Left ventricle myocardium inferior (tissue), 1 donor: ENCODE data around the gene SRSF6. TPM values are rescaled to one million over a fixed set of nuclear protein-coding genes. Genes with fewer than 3 reads are reported as not detected.

ENCODE experiments used
- DNase-seq: peaks from one replicate; pipeline ENCODE4 v3.0.0-alpha.2; 2020
- H3K27ac ChIP-seq: fragments of 200-600 bp; replicated peaks from 2 replicates; pipeline ENCODE4 v1.8.0; 2021
- H3K27me3 ChIP-seq: fragments of 200-600 bp; 2 replicates; pipeline ENCODE4 v1.8.0; 2021; ENCODE audit warnings: low read depth
- H3K36me3 ChIP-seq: fragments of 200-600 bp; 2 replicates; pipeline ENCODE4 v1.8.0; 2021
- H3K4me1 ChIP-seq: fragments of 200-600 bp; 2 replicates; pipeline ENCODE4 v1.8.0; 2021
- H3K4me3 ChIP-seq: fragments of 200-600 bp; 2 replicates; pipeline ENCODE4 v1.8.0; 2021; ENCODE audit warnings: mild to moderate bottlenecking, moderate library complexity
- H3K9me3 ChIP-seq: fragments of 200-600 bp; replicated peaks from 2 replicates; pipeline ENCODE4 v1.8.0; 2021
- CTCF ChIP-seq: fragments of 200-600 bp; IDR thresholded peaks from 2 replicates; pipeline ENCODE4 v1.8.0; 2021; ENCODE audit warnings: antibody characterized with exemption, mild to moderate bottlenecking, borderline replicate concordance
- intact Hi-C: fragments of 100-400 bp; cut with micrococcal nuclease; formaldehyde crosslinking; loops from one replicate; pipeline ENCODE4 v1.11.0; 2022
- total RNA-seq: library from RNA; stranded (reverse); fragmentation: NEBNext Ultra II Directional; extraction: Animal tissue kit (Norgen Biotek cat#: 25700); gene quantifications from one replicate; pipeline ENCODE4 v1.2.1, GENCODE V29; 2021
- donor health status: DM: no; HTN: yes; CAD: no; lungs with severe emphysema.

Gene SRSF6
- total RNA-seq, 1 donor from 2014 or later = 58.7 TPM

GRCh38 chr20:43506238-43506637 lies 48.5 kb downstream of the SRSF6 start:
- Histone ChIP-seq H3K4me1 (peaks cover 14% of the 10 kb centered on the region), H3K4me3 (no peak overlapping the region)

GRCh38 chr20:43507150-43508080 lies 49.7 kb downstream of the SRSF6 start, which contains the start of gene L3MBTL1:
Gene L3MBTL1, plus strand, starts transcription at chr20:43507697. Its CDS starts 5,807 bp downstream, at chr20:43513504.
- Histone ChIP-seq H3K4me1 (peaks cover 14% of the 10 kb centered on the region), H3K9me3 (no peaks in the 10 kb centered on the region), H3K36me3 (no peaks in the 10 kb centered on the region), H3K27me3 (peaks cover 40% of the 10 kb centered on the region), H3K4me3 (peak within 1 kb of the TSS; percentile 73), H3K27ac (no peak within 1 kb of the TSS)
- TF ChIP-seq CTCF = no peak
- DNase-seq = peak; percentile 50
- intact Hi-C loops = no loop called here

More at GRCh38 chr20:43506238-43506637, 48.5 kb downstream of the SRSF6 start:
- H3K27me3 ChIP-seq = peaks cover 40% of the 10 kb centered on the region
- no peak overlapping the region for H3K27ac ChIP-seq
- no peaks in the 10 kb centered on the region for H3K9me3 ChIP-seq
- no peak for DNase-seq
- no peaks in the 10 kb centered on the region for H3K36me3 ChIP-seq
- no peak for TF ChIP-seq CTCF
- intact Hi-C loops = no loop called here

- intact Hi-C loops = no loop called here
- no peak for TF ChIP-seq CTCF
- Histone ChIP-seq H3K4me3 (peak overlapping the region; percentile 73), H3K4me1 (peaks cover 18% of the 10 kb centered on the region), H3K27me3 (peaks cover 40% of the 10 kb centered on the region), H3K27ac (no peak overlapping the region), H3K9me3 (no peaks in the 10 kb centered on the region), H3K36me3 (no peaks in the 10 kb centered on the region)
- no peak for DNase-seq
Observed at GRCh38 chr20:43508106-43508505, 50.4 kb downstream of the SRSF6 start.

- no peak for DNase-seq
- H3K27me3 ChIP-seq = peaks cover 40% of the 10 kb centered on the region
- no peaks in the 10 kb centered on the region for H3K36me3 ChIP-seq
- no peaks in the 10 kb centered on the region for H3K9me3 ChIP-seq
- intact Hi-C loops = no loop called here
- TF ChIP-seq CTCF = no peak
- no peak overlapping the region for H3K27ac ChIP-seq
- peaks cover 23% of the 10 kb centered on the region for H3K4me1 ChIP-seq
- peak overlapping the region; percentile 73 for H3K4me3 ChIP-seq
Observed at GRCh38 chr20:43508604-43509040, 50.9 kb downstream of the SRSF6 start.

- Histone ChIP-seq H3K4me3 (no peak overlapping the region), H3K27ac (no peak overlapping the region), H3K9me3 (no peaks in the 10 kb centered on the region), H3K36me3 (no peaks in the 10 kb centered on the region), H3K4me1 (peaks cover 32% of the 10 kb centered on the region), H3K27me3 (peaks cover 21% of the 10 kb centered on the region)
- no peak for TF ChIP-seq CTCF
- intact Hi-C loops = no loop called here
- no peak for DNase-seq
Observed at GRCh38 chr20:43511879-43512278, 54.2 kb downstream of the SRSF6 start.
